HG03457 (cell line): ENCODE results near the gene ANKRD33B.
A peak's percentile ranks its signal among the peaks of the same experiment; 100 is the strongest.
"Not testable (repeated sequence)": the region's sequence is repeated elsewhere in the genome, so short reads cannot be mapped to it uniquely, and the experiment has no call there.

ENCODE experiments used
- ATAC-seq: cut with Tn5 transposase; IDR thresholded peaks from one replicate; pipeline ENCODE4 v1.9.1; 2021; ENCODE audit warnings: moderate number of reproducible peaks; ENCODE audit not compliant: unreplicated experiment

The ANKRD33B gene

DNA sequence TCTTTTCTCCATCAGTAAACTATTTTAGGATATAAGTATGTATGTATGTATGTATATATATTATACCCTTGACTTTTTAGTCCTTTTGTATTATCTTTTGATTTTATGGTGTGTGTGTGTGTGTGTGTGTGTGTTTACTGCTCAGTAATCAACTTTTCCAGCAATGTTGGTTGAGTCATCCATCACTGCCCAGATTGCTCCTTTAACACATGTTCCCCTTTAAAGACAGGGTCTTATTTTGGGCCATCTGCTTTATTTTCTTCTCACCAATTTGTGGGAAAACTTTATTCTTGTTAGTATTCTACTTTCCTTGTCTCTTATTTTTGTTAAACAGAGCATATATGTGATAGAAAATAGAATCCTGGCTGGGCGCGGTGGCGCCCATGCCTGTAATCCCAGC, 28.1 kb downstream of the ANKRD33B start:
- ATAC-seq = no peak

GRCh38 chr5:10592601-10593000, 28.7 kb downstream of the ANKRD33B start:
- ATAC-seq = no peak

GRCh38 chr5:10593531-10594181, 29.8 kb downstream of the ANKRD33B start:
- no peak for ATAC-seq

GRCh38 chr5:10594591-10595210, 30.8 kb downstream of the ANKRD33B start:
- no peak for ATAC-seq

DNA sequence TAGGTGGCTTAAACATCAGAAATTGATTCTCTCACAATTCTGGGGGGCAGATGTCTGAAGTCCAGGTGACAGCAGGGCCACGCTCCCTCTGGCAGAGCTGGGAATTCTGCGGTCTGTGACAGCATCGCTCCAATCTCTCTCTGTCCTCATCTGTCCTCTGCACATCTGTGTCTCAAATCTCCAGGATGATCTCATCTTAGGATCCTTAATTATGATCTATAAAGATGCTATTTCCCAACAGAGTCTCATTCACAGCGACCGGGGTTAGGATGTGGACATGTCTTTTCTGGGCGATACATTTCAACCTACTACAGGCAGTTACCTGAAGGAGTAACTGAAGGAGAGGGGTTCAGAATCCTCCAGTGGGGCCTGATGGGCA, 31.4 kb downstream of the ANKRD33B start:
- ATAC-seq = no peak

DNA sequence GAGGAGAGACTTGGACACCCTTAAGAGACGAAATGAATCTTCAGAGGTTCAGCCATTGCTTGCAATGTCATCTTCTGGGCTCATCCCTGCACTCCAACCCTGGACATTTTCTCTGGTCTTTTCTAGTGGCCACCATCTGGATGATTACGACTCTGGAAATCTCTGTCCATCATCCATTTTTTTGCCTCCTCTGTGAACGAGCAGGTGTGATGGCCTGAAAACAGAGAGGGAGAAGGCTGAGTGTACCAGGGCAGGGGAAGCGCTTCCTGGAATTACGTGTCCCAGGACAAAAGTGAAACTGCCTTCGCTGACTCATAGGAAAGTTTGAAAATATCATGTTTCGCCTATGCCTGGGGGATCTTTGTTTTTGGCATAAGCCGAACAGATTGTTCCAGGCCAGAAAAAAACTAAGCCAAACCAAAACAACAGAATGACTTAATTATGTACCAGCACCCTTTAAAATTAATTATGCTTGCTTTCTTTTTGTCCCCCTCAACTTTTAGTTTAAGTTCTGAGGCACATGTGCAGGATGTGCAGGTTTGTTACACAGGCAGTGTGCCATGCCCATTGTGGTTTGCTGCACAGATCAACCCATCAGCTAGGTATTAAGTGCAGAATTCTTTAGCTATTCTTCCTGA, 31.9 kb downstream of the ANKRD33B start:
- ATAC-seq = no peak

GRCh38 chr5:10596310-10596703, 32.4 kb downstream of the ANKRD33B start:
- no peak for ATAC-seq

GRCh38 chr5:10596886-10597451, 33.1 kb downstream of the ANKRD33B start:
- no peak for ATAC-seq

DNA sequence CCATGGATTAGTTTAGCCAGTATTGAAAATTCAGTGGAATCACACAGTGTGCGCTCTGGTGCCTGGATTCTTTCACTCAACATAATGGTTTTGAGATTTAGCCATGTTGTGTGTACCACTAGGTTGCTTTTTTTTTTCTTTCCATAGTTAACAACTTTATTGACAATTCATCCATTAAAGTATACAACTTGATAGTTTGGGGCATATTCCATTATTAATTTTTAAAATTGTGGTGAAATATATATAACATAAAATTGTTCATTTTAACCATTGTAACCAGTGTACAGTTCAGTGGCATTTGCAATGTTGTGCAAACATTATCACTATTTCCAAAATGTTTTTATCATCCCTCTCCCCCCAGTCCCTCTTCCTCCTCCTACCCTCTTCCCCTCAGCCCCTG, 35.2 kb downstream of the ANKRD33B start:
- no peak for ATAC-seq

DNA sequence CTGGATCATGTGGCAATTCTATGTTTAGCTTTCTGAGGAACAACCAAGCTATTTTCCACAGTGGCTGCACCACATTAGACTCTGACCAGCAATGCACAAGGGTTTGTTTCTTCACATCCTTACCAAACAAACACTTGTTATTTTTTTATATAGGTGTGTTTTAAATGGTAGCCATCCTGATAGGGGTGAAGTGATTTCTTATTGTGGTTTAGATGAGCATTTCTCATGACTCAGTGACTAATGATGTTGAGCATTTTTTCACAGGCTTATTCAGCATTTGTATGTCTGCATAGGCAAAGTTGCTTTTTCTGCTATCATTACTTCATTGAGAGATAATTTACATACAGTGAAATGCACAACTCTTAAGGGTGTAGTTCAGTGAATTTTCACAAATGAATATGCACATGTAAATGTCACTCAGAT, 36.0 kb downstream of the ANKRD33B start:
- ATAC-seq = no peak

DNA sequence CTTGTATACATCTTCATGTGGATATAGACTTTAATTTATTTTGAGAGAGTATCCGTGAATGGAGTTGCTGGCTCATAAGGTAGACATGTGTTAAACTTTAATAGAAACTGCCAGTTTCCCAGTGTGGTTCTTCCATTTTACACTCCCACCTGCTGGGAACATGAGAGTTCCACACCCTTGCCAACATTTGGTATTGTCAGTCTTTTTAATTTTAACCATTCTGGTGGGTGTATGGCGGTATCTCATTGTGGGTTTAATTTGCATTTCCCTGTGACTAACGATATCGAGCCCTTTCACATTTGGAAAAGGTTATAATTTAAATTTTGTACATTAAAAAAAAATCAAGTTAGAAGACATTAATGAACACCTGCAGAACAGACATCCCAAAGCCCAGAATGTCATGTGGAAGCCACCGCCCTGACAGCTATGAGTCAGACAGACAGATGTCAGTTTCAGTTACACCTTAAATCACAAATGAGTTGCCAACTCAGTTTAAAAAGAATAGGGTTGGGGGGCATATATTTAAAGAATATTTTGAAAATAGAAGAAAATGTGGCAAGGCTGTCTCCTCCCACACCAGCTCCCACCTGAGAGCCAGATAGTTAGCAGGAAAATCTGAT, 36.9 kb downstream of the ANKRD33B start:
- ATAC-seq = peak; percentile 55

DNA sequence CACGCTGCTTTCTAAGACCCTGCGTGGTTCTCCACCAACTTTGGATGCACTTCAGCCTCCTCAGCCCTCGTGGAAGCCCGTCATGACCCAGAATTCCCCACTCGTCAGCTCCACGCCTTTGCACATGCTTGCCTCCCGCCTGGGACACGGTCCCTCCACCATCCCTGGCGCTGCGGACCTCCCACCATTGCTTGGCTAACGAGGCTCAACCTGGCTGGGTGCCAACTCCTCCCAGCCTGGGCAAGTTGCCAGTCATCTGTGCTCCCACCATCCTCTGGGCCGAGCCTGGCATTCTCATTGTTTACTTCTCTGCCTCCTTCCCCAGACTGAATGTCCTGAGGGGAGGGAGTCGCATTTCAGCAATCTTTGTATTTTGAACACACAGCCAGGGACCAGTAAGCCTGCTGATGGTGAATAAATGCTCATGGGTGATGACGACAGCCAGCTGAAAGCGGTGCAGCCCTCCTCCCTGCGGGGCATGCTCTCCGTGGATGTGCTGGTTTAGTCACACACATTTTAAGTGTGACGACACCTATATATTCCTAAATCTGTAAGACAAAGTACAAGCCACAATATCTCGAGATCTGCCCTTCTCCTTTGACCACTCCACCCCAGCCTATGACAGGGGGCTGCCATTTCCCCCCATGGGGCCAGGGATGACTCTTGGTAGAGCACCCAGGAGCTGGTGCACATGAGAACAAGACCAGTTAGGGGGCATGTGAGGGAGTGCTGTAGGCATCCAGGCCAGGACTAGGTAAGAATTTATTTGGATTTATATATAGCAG, 37.6 kb downstream of the ANKRD33B start:
- ATAC-seq = peak; percentile 29

DNA sequence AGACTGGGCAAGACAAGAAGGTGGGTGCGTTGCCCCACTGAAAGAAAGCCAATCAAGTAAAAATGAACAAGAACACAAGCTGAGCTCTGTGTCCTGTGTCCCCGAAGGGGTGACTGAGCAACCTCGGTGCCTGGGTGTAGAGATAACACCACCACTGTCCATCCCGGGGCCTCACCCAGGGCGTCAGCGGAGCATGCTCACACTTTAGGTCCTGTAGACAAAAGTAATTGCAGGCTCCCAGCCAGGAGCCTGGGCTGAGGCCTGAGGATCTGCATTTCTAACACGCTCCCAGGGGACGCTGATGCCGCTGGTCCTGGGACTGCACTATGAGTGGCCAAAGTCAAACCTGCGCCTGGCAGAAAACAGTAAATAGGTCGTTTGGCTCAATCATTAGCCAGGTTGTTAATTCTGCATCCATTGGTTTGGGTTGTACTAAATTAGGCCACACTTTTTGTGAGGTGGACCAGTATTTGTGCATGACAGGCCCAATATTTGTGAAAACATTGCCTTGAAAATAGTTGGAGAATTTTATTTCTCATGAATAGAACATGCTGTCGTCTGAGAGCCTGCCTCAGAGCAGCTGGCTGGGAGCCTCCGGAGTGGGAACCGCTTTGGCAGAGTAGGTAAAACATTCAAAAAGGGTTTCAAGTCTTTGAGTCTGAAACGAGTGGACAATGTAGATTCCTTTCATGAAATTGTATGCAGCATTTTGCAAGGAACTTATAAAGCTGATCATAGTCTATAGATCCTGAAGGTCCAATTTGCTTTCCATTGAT, 38.3 kb downstream of the ANKRD33B start:
- no peak for ATAC-seq

- no peak for ATAC-seq
Measured at GRCh38 chr5:10604975-10605374, 41.1 kb downstream of the ANKRD33B start.

GRCh38 chr5:10606632-10607022, 42.8 kb downstream of the ANKRD33B start:
- ATAC-seq = not testable (repeated sequence)

GRCh38 chr5:10607023-10607665, 43.3 kb downstream of the ANKRD33B start:
- peak; percentile 86 for ATAC-seq

DNA sequence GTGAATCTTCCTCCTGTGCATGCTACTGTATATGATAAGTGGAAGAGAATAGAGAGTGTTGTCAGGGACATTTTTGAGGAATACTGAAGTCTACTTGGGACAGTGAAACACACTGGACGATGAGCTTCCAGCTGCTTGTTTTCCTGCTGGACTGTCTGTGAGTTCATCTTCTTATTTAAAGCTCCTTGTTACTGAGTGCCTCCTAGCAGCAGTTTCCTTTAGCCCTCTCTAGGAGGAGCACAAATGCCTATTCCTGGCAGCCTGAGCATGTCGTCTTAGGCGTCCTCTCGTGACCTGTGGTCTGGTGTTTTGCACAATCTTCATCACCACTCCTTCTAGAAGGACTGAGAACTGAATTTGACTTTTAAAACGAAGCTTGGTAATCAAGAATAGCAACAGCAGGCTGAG, 43.8 kb downstream of the ANKRD33B start:
- peak; percentile 48 for ATAC-seq

DNA sequence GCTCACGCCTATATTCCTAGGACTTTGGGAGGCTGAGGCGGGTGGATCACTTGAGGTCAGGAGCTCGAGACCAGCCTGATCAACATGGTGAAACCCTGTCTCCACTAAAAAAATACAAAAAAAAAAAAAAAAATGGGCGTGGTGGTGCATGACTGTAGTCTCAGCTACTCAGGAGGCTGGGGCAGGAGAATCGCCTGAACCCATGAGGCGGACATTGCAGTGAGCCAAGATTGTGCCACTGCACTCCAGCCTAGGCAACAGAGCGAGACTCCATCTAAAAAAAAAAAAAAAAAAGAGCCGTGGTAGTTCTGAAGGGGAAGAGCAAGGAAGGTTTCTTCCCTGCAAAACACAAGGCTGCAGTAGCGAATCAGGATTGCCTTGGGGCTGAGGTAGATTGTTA, 44.2 kb downstream of the ANKRD33B start:
- ATAC-seq = not testable (repeated sequence)

DNA sequence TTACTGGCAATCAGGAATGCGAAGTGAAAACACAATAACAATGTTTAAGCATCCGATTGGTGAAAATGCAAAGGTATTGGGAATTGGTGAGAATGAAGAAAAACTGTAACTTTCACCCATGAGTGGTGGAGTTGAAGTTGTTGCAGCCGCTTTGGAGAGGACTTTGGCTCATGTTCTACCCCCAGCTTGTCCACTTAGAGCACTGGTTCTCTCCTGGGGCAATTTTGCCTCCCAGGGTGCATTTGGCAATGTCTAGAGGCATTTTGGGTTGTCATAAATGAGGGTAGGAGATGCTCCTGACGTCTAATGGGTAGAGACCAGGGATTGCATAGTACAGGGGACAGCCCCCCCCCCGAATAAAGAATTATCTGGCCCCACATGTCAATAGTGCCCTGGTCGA, 46.2 kb downstream of the ANKRD33B start:
- no peak for ATAC-seq

DNA sequence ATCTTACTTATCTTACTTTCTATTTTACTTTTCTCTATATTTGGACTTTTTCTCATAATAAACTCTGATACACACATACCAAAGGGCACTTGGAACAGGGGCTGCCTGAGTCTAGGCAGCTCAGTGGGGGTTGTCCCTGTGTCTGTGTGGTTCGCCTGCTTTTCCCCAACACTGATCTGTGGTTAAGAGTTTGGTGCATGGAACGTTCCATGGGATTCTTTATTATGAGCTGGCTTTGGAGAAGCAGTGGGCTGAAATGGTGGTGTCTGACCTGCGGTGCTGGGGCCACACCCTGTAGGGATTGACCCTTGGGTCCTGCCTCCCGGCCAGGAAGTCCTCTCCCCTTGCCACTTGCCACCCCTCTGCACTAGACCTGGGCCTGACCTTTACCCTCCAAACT, 47.4 kb downstream of the ANKRD33B start:
- ATAC-seq = no peak
